SH-SY5Y (cell line): ENCODE measurements around the gene TRIM67.

Experiments used
- GATA2 ChIP-seq: IDR thresholded peaks from 2 replicates; pipeline ENCODE4 v1.6.1; 2011; ENCODE audit warnings: mild to moderate bottlenecking, low read depth, low read length
- GATA3 ChIP-seq: IDR thresholded peaks from 2 replicates; pipeline ENCODE4 v1.6.1; 2011; ENCODE audit warnings: low read depth, mild to moderate bottlenecking, low read length, moderate library complexity

GRCh38 chr1:231160895-231161666, 777 bp upstream of the TRIM67 start:
- TF ChIP-seq GATA2 (no peak), GATA3 (no peak)
